Muscle of leg (tissue), 11 donors: ENCODE measurements around the gene ST8SIA1. TPM values are rescaled to one million over a fixed set of nuclear protein-coding genes. Genes with fewer than 3 reads are reported as not detected.

Source experiments
- DNase-seq: peaks from one replicate; pipeline ENCODE4 v3.0.0; 2013
- H3K27ac ChIP-seq: one replicate; pipeline ENCODE4 v1.5.1; 2013; ENCODE audit warnings: mild to moderate bottlenecking, low read length, control low read depth
- H3K27me3 ChIP-seq: one replicate; pipeline ENCODE4 v1.6.1; 2013; ENCODE audit warnings: low read length; ENCODE audit not compliant: control insufficient read depth, insufficient read depth
- H3K36me3 ChIP-seq: one replicate; pipeline ENCODE4 v1.6.1; 2013; ENCODE audit warnings: low read length; ENCODE audit not compliant: control insufficient read depth, insufficient read depth
- H3K4me1 ChIP-seq: one replicate; pipeline ENCODE4 v1.6.1; 2013; ENCODE audit warnings: low read length; ENCODE audit not compliant: control insufficient read depth, insufficient read depth
- H3K4me3 ChIP-seq: one replicate; pipeline ENCODE4 v1.5.1; 2013; ENCODE audit warnings: low read length, control low read depth
- H3K9me3 ChIP-seq: replicated peaks from 2 replicates; pipeline ENCODE4 v1.6.1; 2013; ENCODE audit warnings: low read depth, low read length; ENCODE audit not compliant: control insufficient read depth
- WGBS: methylation state at CpG from one replicate; pipeline ENCODE4 v1.1.5; 2013; ENCODE audit warnings: missing lambda C conversion rate; ENCODE audit not compliant: insufficient coverage; 5-methylcytosine and 5-hydroxymethylcytosine counted together
- polyA plus RNA-seq, 8 donors: library from polyadenylated mRNA; unstranded; fragments of 120-200 nt; gene quantifications; one replicate each; pipeline versions ENCODE4 v1.2.1 to v1.2.3, GENCODE V29; 2013; ENCODE audit warnings: inconsistent platforms in 1 of 8, low replicate concordance in 1 of 8; ENCODE audit not compliant: insufficient read length in 8 of 8, insufficient read depth in 1 of 8
- total RNA-seq: library from RNA; stranded (reverse); fragments of 120-200 nt; gene quantifications from one replicate; pipeline ENCODE4 v1.2.4, GENCODE V29; 2013

The ST8SIA1 gene
- total and polyA plus RNA-seq, 9 donors, result 6.4 to 8.6 (median 7.4) TPM

GRCh38 chr12:22286569-22286968, 47.9 kb downstream of the ST8SIA1 start:
- Histone ChIP-seq H3K27ac (no peak overlapping the region), H3K36me3 (no peaks in the 10 kb centered on the region), H3K4me3 (no peak overlapping the region), H3K9me3 (no peaks in the 10 kb centered on the region), H3K4me1 (peaks cover 10% of the 10 kb centered on the region), H3K27me3 (no peaks in the 10 kb centered on the region)
- DNase-seq, result peak; percentile 32

DNA sequence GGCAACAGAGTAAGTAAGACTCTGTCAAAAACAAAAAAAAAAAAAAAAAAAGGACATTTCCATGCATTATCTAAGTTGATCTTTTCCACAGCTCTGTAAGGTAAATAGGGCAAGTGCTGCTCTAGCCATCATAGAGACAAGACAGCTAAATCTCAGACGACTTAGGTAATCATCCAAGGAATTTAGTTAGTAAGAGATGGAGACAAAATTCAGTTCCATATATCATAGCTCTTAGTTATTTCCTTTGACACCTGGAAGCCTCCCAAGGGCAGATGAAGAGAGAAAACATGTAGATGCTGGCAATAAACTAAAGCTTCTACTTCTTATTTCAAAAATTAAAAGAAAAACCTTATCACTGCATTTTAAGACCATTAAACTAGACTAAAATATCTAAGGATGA, 48.7 kb downstream of the ST8SIA1 start:
- no peak overlapping the region for H3K27ac ChIP-seq
- no peaks in the 10 kb centered on the region for H3K27me3 ChIP-seq
- peaks cover 10% of the 10 kb centered on the region for H3K4me1 ChIP-seq
- H3K4me3 ChIP-seq, result no peak overlapping the region
- no CpG with 5 or more reads among the region's 1 CpG for WGBS
- H3K36me3 ChIP-seq, result no peaks in the 10 kb centered on the region
- no peaks in the 10 kb centered on the region for H3K9me3 ChIP-seq
- no peak for DNase-seq

- peaks cover 10% of the 10 kb centered on the region for H3K4me1 ChIP-seq
- H3K27me3 ChIP-seq, result no peaks in the 10 kb centered on the region
- no CpG with 5 or more reads among the region's 1 CpG for WGBS
- no peaks in the 10 kb centered on the region for H3K9me3 ChIP-seq
- no peak for DNase-seq
- H3K27ac ChIP-seq, result no peak overlapping the region
- no peaks in the 10 kb centered on the region for H3K36me3 ChIP-seq
- H3K4me3 ChIP-seq, result no peak overlapping the region
Observed at GRCh38 chr12:22284871-22285270, 49.6 kb downstream of the ST8SIA1 start.

GRCh38 chr12:22283508-22283907, 51.0 kb downstream of the ST8SIA1 start:
- peak overlapping the region; percentile 72 for H3K27ac ChIP-seq
- no peaks in the 10 kb centered on the region for H3K27me3 ChIP-seq
- H3K36me3 ChIP-seq, result no peaks in the 10 kb centered on the region
- WGBS, result 86% methylated on average over 1 of the region's 4 CpGs
- no peak overlapping the region for H3K4me3 ChIP-seq
- peaks cover 10% of the 10 kb centered on the region for H3K4me1 ChIP-seq
- no peaks in the 10 kb centered on the region for H3K9me3 ChIP-seq
- DNase-seq, result no peak

- WGBS, result 20% methylated on average over 1 of the region's 3 CpGs
- DNase-seq, result peak; percentile 88
- H3K27ac ChIP-seq, result peak overlapping the region; percentile 76
- no peak overlapping the region for H3K4me3 ChIP-seq
- H3K9me3 ChIP-seq, result no peaks in the 10 kb centered on the region
- H3K36me3 ChIP-seq, result no peaks in the 10 kb centered on the region
- peaks cover 6% of the 10 kb centered on the region for H3K4me1 ChIP-seq
- no peaks in the 10 kb centered on the region for H3K27me3 ChIP-seq
Observed at GRCh38 chr12:22283006-22283506, 51.5 kb downstream of the ST8SIA1 start.

- DNase-seq, result peak; percentile 85
- WGBS, result 84% methylated on average over 4 of the region's 6 CpGs
- H3K4me1 ChIP-seq, result peaks cover 6% of the 10 kb centered on the region
- H3K27me3 ChIP-seq, result no peaks in the 10 kb centered on the region
- no peaks in the 10 kb centered on the region for H3K9me3 ChIP-seq
- peak overlapping the region; percentile 76 for H3K27ac ChIP-seq
- H3K36me3 ChIP-seq, result no peaks in the 10 kb centered on the region
- H3K4me3 ChIP-seq, result no peak overlapping the region
Observed at GRCh38 chr12:22282283-22282682, 52.2 kb downstream of the ST8SIA1 start.

DNA sequence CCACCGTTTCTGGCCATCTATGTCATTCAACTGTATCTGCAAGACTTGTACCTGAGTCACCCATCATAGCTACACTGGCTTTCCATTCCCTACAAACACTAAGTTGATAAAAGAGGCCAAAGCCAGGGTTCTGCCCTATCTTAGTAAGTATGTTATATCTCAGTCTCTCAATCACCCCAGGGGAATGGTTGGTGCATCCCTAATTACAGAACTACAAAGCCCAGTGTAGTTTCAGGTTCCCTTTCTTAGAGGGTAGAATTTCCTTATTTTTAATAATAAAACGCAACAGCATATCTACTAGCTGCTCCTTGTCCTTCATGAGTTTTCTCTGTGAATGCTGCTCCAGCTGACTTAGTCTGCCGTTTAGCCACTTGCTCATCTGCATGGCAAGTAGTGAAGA, 57.6 kb downstream of the ST8SIA1 start:
- WGBS, result no CpG with 5 or more reads among the region's 3 CpGs
- Histone ChIP-seq H3K27me3 (no peaks in the 10 kb centered on the region), H3K27ac (no peak overlapping the region), H3K36me3 (no peaks in the 10 kb centered on the region), H3K4me3 (no peak overlapping the region), H3K4me1 (peaks cover 8% of the 10 kb centered on the region), H3K9me3 (no peaks in the 10 kb centered on the region)
- no peak for DNase-seq

DNA sequence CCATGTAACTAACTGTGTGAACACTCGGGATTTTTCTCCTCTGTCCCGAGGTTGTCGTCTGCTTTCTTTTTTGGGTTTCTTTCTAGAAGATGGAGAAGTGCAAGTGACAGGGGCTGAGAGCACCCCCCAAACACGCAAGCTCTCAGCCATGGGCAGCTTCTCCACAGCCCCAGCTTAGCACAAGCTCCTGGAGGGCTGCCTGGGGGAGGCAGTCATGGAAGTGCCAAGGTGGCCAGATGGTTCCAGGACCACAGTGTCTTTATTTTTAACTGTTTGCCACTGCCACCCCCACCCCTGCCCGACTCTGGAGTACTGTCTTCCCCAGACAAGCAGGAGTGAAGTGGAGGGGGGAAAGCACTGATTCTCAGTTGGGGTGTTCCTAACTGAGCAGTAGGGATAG, 58.2 kb downstream of the ST8SIA1 start:
- Histone ChIP-seq H3K4me1 (peaks cover 10% of the 10 kb centered on the region), H3K36me3 (no peaks in the 10 kb centered on the region), H3K9me3 (no peaks in the 10 kb centered on the region), H3K27me3 (no peaks in the 10 kb centered on the region), H3K27ac (peak overlapping the region; percentile 33), H3K4me3 (no peak overlapping the region)
- no peak for DNase-seq
- no CpG with 5 or more reads among the region's 5 CpGs for WGBS

- WGBS, result no CpG with 5 or more reads among the region's 2 CpGs
- Histone ChIP-seq H3K27ac (peak overlapping the region; percentile 42), H3K4me1 (peaks cover 10% of the 10 kb centered on the region), H3K9me3 (no peaks in the 10 kb centered on the region), H3K4me3 (no peak overlapping the region), H3K36me3 (no peaks in the 10 kb centered on the region), H3K27me3 (no peaks in the 10 kb centered on the region)
- peak; percentile 91 for DNase-seq
Observed at GRCh38 chr12:22275843-22276242, 58.7 kb downstream of the ST8SIA1 start.

DNA sequence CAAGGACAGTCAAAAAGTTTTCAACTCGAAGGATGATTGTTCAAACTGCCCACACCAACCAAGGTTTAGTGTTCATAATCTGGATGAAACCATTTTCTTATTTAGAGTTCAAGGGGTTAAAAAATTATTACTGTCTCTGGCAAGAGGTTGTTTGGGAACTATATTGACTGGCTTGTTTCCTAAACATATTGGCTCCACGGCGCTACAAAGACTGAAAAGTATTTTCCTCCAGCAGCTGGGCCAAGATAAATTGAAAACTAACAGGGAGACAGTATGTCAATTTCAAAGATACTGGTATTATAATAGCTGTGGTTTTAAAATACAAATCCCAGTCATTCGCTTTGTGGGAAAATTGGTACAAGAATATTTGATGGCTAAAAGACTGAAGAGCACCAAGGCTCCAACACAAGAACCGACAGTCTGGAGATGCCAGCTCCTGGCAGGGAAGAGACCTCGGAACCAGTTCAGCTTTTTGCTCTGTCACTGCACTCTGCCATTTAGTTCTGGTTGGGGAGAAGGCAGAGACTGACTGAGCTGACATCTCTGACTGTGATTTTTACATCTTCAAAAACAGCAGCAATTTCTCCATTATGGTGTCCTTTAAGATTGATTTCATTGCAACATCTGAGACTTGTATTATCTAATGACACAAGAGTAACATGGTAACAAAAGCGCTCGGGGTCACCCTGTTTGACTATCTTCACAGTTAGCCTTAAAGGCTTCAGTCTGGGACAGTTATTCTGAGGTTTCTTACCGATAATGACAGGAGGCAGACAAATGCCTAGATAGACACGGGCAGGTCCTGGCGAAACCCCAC, 62.0 kb downstream of the ST8SIA1 start:
- DNase-seq, result peak; percentile 83
- WGBS, result 66% methylated on average over 5 of the region's 11 CpGs
- peaks cover 13% of the 10 kb centered on the region for H3K4me1 ChIP-seq
- no peaks in the 10 kb centered on the region for H3K9me3 ChIP-seq
- H3K4me3 ChIP-seq, result no peak overlapping the region
- H3K36me3 ChIP-seq, result no peaks in the 10 kb centered on the region
- H3K27me3 ChIP-seq, result no peaks in the 10 kb centered on the region
- peak overlapping the region; percentile 67 for H3K27ac ChIP-seq
